ENCODE results near the gene STAT5B.

The STAT5B gene

DNA sequence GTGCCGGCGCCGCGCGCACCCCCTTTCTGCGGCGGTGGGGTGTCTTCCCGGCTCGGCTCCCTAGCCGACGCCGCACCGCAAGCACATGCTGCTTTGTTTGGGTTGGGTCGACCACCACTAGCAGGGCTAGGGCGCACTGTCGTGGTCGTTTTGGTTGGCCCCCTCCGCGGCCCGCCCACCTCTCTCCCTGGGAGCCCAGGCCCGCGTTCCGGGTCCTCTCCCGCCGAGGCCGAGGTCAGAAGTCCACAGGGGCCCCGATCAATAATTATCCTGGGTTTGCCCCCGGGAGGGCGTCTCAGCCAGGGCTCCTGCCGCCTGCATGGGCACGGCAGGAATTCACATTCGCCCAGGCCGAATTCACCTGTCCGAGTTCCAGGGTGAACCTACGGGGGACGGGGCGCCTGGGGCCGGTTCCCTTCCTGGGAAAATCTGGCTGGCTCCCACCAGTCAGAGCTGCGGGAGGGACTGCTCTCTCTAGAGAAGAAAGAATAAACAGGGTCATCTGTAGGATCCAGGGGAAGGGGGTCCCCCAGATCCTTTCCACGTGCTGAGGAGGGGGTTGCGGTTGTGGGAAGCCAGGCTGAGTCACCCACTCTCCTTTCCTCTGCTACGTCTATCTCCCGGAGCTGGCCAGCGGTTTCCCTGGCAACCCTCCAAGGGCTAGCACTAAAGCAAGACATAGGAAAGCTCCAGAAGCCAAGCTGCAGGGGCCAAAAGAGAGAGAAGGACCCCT lies 584 bp upstream of the STAT5B start:
- Histone ChIP-seq H3K27ac (ENCODE audit: insufficient read depth, low read length, poor library complexity, severe bottlenecking) (peak overlapping the region; percentile 79), H3K36me3 (ENCODE audit: control insufficient read depth, insufficient read depth, low read length) (no peaks in the 10 kb centered on the region), H3K4me1 (ENCODE audit: control insufficient read depth, insufficient read depth, low read length, poor library complexity, severe bottlenecking) (peaks cover 14% of the 10 kb centered on the region), H3K27me3 (replicated peaks; ENCODE audit: control insufficient read depth, insufficient read depth, low read length, poor library complexity, severe bottlenecking) (no peaks in the 10 kb centered on the region), H3K4me3 (ENCODE audit: insufficient read depth, low read depth, low read length, poor library complexity, severe bottlenecking) (peak overlapping the region; percentile 81), H3K9me3 (ENCODE audit: control insufficient read depth, low read length) (no peaks in the 10 kb centered on the region)
- peak; percentile 39 to 47 (median 43) for DNase-seq

DNA sequence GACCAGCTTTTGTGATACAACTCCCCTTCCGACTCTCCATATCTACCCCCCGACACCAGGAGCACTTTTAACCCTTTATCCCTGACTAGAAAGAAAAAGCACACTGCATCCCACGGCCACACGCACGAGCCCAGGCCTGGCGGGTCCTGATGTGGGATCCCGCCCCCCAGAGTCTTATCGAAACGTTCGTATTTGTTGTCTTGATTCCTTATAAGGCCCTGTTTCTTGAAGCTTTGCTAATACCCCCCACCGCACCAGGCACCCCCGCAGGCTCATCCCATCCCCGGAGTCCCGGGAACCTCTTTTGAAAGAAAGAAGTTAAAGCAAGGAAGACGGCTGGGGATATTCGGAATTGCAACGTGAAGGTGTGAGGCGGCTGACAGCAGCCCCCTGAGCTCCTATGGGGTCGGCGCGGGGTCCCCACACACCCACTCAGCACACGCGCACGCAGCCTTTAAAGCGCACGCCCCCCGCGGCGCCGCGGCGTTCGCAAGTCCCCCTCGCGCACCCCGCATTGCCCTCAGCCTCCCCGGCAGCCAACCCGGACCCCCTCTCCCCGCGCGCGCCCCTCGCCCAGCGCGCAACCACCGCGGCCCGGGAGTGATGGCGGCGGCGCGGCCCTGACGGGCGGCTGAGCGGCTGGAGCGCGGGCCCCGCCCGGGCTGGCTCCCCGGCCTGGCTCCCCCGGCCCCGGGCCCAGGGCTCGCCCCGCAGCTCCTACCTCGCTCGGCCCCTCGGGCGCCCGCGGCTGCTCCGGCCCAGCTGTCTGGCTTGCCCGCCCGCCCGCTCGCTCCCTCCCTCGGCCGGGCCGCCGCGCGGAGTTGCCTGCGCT lies 448 bp downstream of the STAT5B start:
- H3K4me3 ChIP-seq (ENCODE audit: insufficient read depth, low read depth, low read length, poor library complexity, severe bottlenecking), result peak overlapping the region; percentile 85
- H3K9me3 ChIP-seq (ENCODE audit: control insufficient read depth, low read length), result no peaks in the 10 kb centered on the region
- H3K27ac ChIP-seq (ENCODE audit: insufficient read depth, low read length, poor library complexity, severe bottlenecking), result peak overlapping the region; percentile 79
- no peaks in the 10 kb centered on the region for H3K27me3 ChIP-seq (replicated peaks; ENCODE audit: control insufficient read depth, insufficient read depth, low read length, poor library complexity, severe bottlenecking)
- H3K36me3 ChIP-seq (ENCODE audit: control insufficient read depth, insufficient read depth, low read length), result no peaks in the 10 kb centered on the region
- peak in 2 of 3 donors; percentile 13 to 31 for DNase-seq
- peaks cover 16% of the 10 kb centered on the region for H3K4me1 ChIP-seq (ENCODE audit: control insufficient read depth, insufficient read depth, low read length, poor library complexity, severe bottlenecking)

DNA sequence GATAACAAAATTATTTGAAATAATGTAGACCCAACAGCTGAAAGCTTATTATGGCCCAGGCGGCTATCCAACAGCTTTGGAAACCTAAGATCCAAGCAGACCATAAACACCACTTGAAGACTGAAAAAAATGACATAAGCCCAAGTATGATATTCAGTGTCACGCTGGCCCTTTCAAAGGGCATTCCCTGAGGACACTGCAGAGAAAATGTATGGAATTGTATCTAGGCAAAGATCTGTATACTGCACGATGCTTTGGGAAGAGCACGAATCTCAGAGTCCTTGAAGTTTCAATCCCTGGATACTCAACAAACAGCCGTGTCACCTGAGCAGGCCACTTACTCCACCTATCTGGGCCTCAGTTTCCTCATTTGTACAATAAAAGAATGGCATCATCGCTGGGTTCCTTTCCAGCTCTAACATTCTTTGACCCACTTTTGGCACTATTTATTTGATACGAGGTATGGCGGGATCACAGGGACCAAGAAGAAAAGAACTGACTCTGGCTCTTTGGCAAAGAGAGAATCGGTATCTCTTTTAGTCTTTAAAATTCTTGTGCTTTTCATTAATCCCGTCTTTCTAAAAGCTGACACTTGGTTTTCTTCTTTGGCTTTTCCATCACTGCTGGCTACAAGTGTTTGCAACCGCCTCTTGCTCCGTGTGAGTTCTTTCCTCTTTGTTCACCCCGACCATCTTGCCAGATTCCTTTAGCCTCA lies 1.2 kb downstream of the STAT5B start:
- Histone ChIP-seq H3K27ac (ENCODE audit: insufficient read depth, low read length, poor library complexity, severe bottlenecking) (peak overlapping the region; percentile 79), H3K4me3 (ENCODE audit: insufficient read depth, low read depth, low read length, poor library complexity, severe bottlenecking) (peak overlapping the region; percentile 85), H3K4me1 (ENCODE audit: control insufficient read depth, insufficient read depth, low read length, poor library complexity, severe bottlenecking) (peaks cover 19% of the 10 kb centered on the region), H3K27me3 (replicated peaks; ENCODE audit: control insufficient read depth, insufficient read depth, low read length, poor library complexity, severe bottlenecking) (no peaks in the 10 kb centered on the region), H3K36me3 (ENCODE audit: control insufficient read depth, insufficient read depth, low read length) (no peaks in the 10 kb centered on the region), H3K9me3 (ENCODE audit: control insufficient read depth, low read length) (no peaks in the 10 kb centered on the region)
- no peak for DNase-seq

DNA sequence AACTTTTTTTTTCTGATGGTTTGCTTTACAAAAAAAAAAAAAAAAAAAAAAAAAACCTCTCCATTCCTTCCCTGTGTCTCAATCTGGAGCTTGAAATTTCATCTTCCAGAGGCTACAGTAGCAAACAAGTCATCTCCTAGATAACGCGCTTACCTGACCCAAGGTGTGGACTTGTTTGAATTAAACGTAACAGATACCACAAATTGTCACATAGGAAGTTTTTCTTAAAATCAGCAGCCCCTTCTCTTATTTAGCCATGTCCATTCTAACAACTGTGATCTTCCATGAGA lies 2.0 kb downstream of the STAT5B start:
- no peaks in the 10 kb centered on the region for H3K9me3 ChIP-seq (ENCODE audit: control insufficient read depth, low read length)
- no peak for DNase-seq
- H3K4me3 ChIP-seq (ENCODE audit: insufficient read depth, low read depth, low read length, poor library complexity, severe bottlenecking), result peak overlapping the region; percentile 85
- H3K36me3 ChIP-seq (ENCODE audit: control insufficient read depth, insufficient read depth, low read length), result no peaks in the 10 kb centered on the region
- peaks cover 21% of the 10 kb centered on the region for H3K4me1 ChIP-seq (ENCODE audit: control insufficient read depth, insufficient read depth, low read length, poor library complexity, severe bottlenecking)
- H3K27me3 ChIP-seq (replicated peaks; ENCODE audit: control insufficient read depth, insufficient read depth, low read length, poor library complexity, severe bottlenecking), result no peaks in the 10 kb centered on the region
- H3K27ac ChIP-seq (ENCODE audit: insufficient read depth, low read length, poor library complexity, severe bottlenecking), result peak overlapping the region; percentile 79

DNA sequence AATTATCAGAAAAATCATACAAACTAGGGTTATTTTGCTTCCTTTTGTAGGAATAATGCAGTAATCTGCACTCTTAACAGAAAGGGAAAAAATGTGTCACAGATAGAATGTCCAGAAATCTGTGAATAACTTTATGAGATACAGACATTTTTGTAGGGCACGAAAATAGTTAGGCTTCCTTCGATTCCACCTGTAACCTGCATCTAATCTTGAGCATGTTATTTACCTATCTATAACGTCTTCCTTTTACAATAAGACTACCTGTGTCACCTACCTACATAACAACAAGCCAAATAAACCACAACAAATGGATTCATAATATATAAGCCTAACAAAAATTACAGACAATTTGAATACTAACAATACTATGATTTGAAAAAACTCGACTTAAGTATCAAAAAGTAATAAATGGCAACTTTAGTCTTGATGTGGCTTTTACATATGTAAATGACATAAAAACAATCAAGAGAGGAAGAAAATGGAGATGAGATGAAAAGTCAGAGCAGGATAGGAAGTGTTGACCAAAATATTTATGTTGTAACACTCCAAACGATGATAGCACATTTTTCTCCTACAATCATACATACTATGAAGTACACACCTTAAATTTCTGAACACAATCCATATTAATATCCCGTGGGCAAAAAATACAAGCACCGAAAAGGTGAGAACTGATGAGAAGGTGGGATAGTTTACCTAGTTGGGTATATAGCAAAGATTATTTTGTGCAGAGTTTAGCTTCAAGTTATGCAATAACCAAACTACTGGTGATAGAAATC lies 2.5 kb downstream of the STAT5B start:
- peak overlapping the region; percentile 79 for H3K27ac ChIP-seq (ENCODE audit: insufficient read depth, low read length, poor library complexity, severe bottlenecking)
- no peaks in the 10 kb centered on the region for H3K9me3 ChIP-seq (ENCODE audit: control insufficient read depth, low read length)
- no peaks in the 10 kb centered on the region for H3K27me3 ChIP-seq (replicated peaks; ENCODE audit: control insufficient read depth, insufficient read depth, low read length, poor library complexity, severe bottlenecking)
- H3K36me3 ChIP-seq (ENCODE audit: control insufficient read depth, insufficient read depth, low read length), result no peaks in the 10 kb centered on the region
- H3K4me3 ChIP-seq (ENCODE audit: insufficient read depth, low read depth, low read length, poor library complexity, severe bottlenecking), result peak overlapping the region; percentile 85
- DNase-seq, result no peak
- H3K4me1 ChIP-seq (ENCODE audit: control insufficient read depth, insufficient read depth, low read length, poor library complexity, severe bottlenecking), result peaks cover 24% of the 10 kb centered on the region

DNA sequence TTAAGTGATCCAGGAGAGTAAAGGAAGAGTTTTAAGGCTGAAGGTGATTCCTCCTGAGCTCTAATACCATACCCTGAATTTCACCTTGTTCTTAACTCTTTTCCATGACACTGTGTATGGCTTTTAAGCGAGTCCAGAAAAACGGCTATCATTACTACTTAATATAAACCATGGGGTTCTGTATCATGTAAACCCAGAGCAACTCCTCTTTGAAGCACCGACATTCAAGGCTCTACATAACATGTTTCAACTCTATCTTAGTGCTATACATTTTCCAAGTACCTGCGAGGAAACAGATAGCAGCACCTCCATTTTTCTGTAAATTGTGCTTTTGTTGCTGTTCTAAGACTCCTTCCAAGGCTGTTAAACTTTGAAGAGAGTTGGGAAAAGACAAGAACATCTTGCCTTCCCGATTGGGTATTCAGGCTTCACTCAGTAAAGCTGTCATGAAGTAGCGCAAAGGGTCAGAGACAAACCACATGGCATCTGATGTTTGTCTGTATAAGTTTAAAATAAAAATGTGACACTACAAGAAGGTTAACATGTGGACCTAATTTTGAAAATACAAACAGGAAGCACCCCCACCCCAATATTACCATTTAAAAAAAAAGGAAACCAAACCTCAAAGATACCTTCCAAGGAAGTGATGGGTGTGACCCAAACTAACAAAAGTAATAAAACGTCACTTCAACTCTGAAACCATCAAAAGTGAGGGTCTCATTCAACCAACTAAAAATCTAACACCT lies 3.9 kb downstream of the STAT5B start:
- Histone ChIP-seq H3K27ac (ENCODE audit: insufficient read depth, low read length, poor library complexity, severe bottlenecking) (peak overlapping the region; percentile 79), H3K4me1 (ENCODE audit: control insufficient read depth, insufficient read depth, low read length, poor library complexity, severe bottlenecking) (peaks cover 32% of the 10 kb centered on the region), H3K36me3 (ENCODE audit: control insufficient read depth, insufficient read depth, low read length) (no peaks in the 10 kb centered on the region), H3K9me3 (ENCODE audit: control insufficient read depth, low read length) (no peaks in the 10 kb centered on the region), H3K27me3 (replicated peaks; ENCODE audit: control insufficient read depth, insufficient read depth, low read length, poor library complexity, severe bottlenecking) (no peaks in the 10 kb centered on the region), H3K4me3 (ENCODE audit: insufficient read depth, low read depth, low read length, poor library complexity, severe bottlenecking) (peak overlapping the region; percentile 85)
- no peak for DNase-seq

DNA sequence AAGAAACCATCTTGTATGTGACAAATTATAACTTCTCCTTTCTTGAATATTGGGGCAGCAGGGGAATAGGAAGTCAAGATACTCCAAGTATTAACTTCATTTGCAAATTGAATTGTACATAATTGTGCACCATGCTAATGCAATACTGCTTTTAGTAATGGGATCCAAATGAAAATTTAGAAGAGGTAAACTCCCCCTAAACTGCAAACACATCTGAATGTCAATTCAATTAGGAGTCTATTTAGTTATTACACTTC lies 4.5 kb downstream of the STAT5B start:
- H3K9me3 ChIP-seq (ENCODE audit: control insufficient read depth, low read length), result no peaks in the 10 kb centered on the region
- peak overlapping the region; percentile 79 for H3K27ac ChIP-seq (ENCODE audit: insufficient read depth, low read length, poor library complexity, severe bottlenecking)
- peaks cover 26% of the 10 kb centered on the region for H3K4me1 ChIP-seq (ENCODE audit: control insufficient read depth, insufficient read depth, low read length, poor library complexity, severe bottlenecking)
- no peak for DNase-seq
- H3K36me3 ChIP-seq (ENCODE audit: control insufficient read depth, insufficient read depth, low read length), result no peaks in the 10 kb centered on the region
- H3K4me3 ChIP-seq (ENCODE audit: insufficient read depth, low read depth, low read length, poor library complexity, severe bottlenecking), result peak overlapping the region; percentile 85
- H3K27me3 ChIP-seq (replicated peaks; ENCODE audit: control insufficient read depth, insufficient read depth, low read length, poor library complexity, severe bottlenecking), result no peaks in the 10 kb centered on the region

DNA sequence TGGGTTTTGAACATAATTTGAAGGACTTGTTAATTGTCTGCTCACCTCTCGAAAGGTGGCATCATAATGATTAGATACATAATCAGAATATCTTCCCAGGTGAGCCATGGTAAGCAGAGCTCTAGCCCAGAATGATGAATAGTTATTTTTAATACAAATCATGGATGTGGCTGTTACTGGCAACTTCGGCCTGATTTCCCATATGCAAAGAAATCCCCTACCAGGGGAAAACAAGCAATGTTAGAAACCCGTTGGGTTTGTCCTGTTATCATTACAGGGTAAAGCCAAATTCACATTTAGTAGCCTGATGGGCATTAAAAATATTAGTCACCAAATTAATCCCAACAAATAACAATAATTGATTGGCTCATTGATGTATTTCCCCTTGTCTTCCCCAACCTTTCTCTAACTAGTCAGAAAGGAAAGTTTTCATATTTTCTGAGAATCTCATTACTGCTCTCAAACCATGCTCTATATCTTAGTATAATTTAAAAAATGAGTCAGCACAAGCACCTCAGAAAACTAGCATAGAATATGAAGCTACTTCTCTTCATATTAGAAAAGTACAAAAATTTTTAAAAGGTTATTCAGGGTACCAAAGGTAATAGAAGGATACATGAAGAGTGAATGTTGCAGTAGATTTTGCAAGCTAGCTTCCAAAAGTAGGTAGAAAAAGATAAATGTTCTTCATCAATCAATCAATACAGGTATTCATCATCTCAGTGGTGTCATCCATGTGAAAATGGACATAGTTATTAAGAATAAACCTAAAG lies 5.0 kb downstream of the STAT5B start:
- Histone ChIP-seq H3K9me3 (ENCODE audit: control insufficient read depth, low read length) (no peaks in the 10 kb centered on the region), H3K27ac (ENCODE audit: insufficient read depth, low read length, poor library complexity, severe bottlenecking) (peak overlapping the region; percentile 79), H3K27me3 (replicated peaks; ENCODE audit: control insufficient read depth, insufficient read depth, low read length, poor library complexity, severe bottlenecking) (no peaks in the 10 kb centered on the region), H3K4me3 (ENCODE audit: insufficient read depth, low read depth, low read length, poor library complexity, severe bottlenecking) (peak overlapping the region; percentile 4), H3K4me1 (ENCODE audit: control insufficient read depth, insufficient read depth, low read length, poor library complexity, severe bottlenecking) (peaks cover 28% of the 10 kb centered on the region), H3K36me3 (ENCODE audit: control insufficient read depth, insufficient read depth, low read length) (no peaks in the 10 kb centered on the region)
- no peak for DNase-seq

DNA sequence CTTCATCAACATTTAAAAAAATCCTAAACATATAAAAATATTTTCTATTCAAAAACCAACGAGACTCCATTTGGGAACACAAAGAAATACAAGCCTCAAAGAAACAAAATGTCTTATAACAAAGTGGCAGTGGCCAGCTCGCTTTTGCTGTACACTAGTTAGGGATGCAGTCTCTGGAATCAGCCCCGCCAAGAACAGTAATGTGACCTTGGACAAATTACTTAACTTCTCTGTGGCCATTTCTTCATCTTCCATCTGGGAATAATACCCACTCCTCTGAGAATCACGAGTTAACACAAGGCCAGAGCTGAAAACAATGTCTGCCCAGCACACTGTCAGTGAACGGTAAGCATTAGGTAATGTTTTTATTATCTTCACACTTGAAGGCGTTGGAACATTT lies 5.6 kb downstream of the STAT5B start:
- no peaks in the 10 kb centered on the region for H3K27me3 ChIP-seq (replicated peaks; ENCODE audit: control insufficient read depth, insufficient read depth, low read length, poor library complexity, severe bottlenecking)
- H3K9me3 ChIP-seq (ENCODE audit: control insufficient read depth, low read length), result no peaks in the 10 kb centered on the region
- H3K36me3 ChIP-seq (ENCODE audit: control insufficient read depth, insufficient read depth, low read length), result no peaks in the 10 kb centered on the region
- H3K27ac ChIP-seq (ENCODE audit: insufficient read depth, low read length, poor library complexity, severe bottlenecking), result peak overlapping the region; percentile 79
- H3K4me1 ChIP-seq (ENCODE audit: control insufficient read depth, insufficient read depth, low read length, poor library complexity, severe bottlenecking), result peaks cover 29% of the 10 kb centered on the region
- no peak overlapping the region for H3K4me3 ChIP-seq (ENCODE audit: insufficient read depth, low read depth, low read length, poor library complexity, severe bottlenecking)
- DNase-seq, result no peak

All from effector memory CD4-positive, alpha-beta T cell (primary cell).